Stimulated activated CD4-positive, alpha-beta T cell treated with anti-CD3 and anti-CD28 coated beads, Interleukin-15, amount 100 ng/mL, for 48 hours (primary cell): Measurements from ENCODE around the gene HMG20A.
"Not testable (repeated sequence)": the region's sequence is repeated elsewhere in the genome, so short reads cannot be mapped to it uniquely, and the experiment has no call there.

ENCODE experiments used
- DNase-seq, 2 donors: peaks; one replicate each; pipeline ENCODE4 v3.0.0-alpha.2; 2020; ENCODE audit warnings: low read depth in 2 of 2

HMG20A gene

GRCh38 chr15:77406846-77407245 lies 13.8 kb upstream of the HMG20A start:
- no peak for DNase-seq

DNA sequence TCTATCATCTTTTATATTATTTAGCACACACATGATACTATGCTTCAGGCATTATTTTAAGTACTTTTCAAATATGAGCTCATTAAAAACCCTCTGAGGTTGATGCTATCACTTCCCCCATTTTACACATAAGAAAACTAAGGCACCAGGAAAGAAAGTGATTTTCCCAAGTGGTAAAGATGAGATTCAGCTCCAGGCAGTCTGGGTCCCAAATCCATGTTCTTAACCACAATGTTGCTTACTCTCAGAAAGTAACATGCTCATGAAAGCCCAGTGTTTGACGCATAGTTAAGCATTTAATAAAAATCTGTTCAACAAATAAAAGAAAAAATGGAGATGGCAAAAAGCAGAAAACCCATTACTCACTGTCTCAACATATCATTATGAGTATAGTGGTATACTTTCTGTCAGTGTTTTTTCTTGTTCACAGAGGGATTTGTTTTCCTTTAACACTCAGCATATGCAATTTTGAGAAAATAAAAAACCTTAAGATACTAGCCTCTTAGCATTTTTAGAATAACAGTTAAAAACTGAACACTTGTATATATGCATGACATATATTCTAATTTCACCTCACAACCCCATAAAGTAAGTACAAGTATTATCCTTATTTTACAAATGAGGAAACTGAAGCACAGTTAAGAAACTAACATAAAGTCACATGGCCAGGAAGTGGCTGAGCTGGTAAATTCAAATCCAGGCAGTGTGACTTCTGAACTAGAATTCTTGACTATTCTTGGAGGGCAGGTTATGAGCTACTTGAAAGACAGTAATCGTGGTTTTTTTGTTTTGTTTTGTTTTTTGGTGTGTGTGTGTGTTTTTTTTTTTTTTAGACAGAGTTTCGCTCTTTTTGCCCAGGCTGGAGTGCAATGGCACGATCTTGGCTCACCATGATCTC lies 11.2 kb upstream of the HMG20A start:
- no peak for DNase-seq

DNA sequence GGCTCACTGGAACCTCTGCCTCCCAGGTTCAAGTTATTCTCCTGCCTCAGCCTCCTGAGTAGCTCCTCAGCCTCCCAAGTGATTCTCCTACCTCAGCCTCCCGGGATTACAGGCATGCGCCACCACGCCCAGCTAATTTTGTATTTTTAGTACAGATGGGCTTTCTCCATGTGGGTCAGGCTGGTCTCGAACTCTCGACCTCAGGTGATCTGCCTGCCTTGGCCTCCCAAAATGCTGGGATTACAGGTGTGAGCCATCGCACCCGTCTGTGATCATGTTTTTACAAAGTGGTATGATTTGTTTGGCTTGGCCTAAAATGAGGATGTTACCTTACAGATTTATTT lies 10.6 kb upstream of the HMG20A start:
- DNase-seq, result not testable (repeated sequence)

GRCh38 chr15:77410701-77411618 lies 9.7 kb upstream of the HMG20A start:
- DNase-seq, result no peak

DNA sequence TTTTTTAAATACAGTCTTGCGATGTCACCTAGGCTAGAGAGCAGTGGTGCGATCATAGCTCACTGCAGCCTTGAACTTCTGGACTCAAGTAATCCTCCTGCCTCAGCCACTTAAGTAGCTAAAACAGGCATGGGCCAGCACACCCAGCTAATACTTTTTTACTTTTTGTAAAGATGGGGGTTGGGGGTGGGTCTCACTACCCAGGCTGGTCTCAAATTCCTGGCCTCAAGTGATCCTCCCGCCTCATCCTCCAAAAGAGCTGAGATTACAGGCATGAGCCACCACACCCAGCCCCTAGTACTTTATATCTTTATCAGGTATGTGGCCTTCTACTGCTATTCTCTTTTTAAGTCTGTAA lies 9.1 kb upstream of the HMG20A start:
- no peak for DNase-seq

- no peak for DNase-seq
These were observed 7.6 kb upstream of the HMG20A start for GRCh38 chr15:77412972-77413698.

- DNase-seq, result no peak
These were observed 6.9 kb upstream of the HMG20A start for GRCh38 chr15:77413699-77414349.

- DNase-seq, result no peak
These were observed 5.8 kb upstream of the HMG20A start for GRCh38 chr15:77414789-77415442.

- no peak for DNase-seq
These were observed 5.1 kb upstream of the HMG20A start for GRCh38 chr15:77415450-77416147.

- DNase-seq, result no peak
These were observed 4.6 kb upstream of the HMG20A start for GRCh38 chr15:77416148-77416455.

- DNase-seq, result no peak
These were observed 3.7 kb upstream of the HMG20A start for GRCh38 chr15:77416954-77417353.

GRCh38 chr15:77417602-77418001 lies 3.1 kb upstream of the HMG20A start:
- no peak for DNase-seq

GRCh38 chr15:77418391-77418965 lies 2.2 kb upstream of the HMG20A start:
- DNase-seq, result no peak

DNA sequence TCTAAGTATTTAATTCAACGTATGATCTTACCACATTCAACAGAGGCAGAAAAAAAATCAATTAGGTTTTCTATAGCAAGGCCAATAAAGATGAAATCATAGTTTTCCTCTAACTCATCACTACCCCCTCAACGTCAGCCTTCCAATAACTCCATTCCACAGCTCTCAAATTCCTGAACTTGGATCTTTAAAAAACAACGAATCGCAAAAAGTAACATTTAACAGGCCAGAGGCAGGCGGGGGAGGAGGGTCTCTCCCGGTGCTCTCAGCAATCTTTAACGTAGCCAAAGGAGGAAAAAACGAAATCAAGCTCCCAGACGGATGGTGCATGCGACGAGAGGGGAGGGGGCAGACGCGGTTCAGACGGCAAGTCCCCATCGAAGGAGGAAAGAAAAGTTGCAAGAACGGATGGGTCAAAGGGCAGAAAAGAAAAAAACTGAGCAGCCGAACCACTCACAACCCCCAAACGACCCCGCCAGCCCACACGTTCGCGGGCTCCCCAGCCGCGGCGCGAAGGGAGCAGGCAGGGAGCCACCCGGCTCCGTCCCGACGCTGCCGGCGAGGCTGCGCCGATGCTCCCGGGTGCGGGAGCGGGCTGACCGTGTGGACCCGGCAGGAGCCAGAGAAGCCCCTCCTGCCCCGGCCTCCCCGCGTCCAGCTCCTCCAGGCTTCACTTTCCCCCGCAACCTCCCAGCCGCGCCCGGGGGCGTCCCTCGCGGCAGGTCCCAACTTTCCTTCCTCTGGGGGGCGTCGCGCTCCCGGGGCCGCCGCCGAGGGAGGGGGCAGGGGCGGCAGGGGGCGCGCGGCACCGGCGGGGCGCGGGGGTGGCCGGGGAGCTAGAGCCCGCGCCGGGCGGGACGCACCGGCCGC lies 1.5 kb upstream of the HMG20A start:
- DNase-seq, result peak; percentile 12 to 21

DNA sequence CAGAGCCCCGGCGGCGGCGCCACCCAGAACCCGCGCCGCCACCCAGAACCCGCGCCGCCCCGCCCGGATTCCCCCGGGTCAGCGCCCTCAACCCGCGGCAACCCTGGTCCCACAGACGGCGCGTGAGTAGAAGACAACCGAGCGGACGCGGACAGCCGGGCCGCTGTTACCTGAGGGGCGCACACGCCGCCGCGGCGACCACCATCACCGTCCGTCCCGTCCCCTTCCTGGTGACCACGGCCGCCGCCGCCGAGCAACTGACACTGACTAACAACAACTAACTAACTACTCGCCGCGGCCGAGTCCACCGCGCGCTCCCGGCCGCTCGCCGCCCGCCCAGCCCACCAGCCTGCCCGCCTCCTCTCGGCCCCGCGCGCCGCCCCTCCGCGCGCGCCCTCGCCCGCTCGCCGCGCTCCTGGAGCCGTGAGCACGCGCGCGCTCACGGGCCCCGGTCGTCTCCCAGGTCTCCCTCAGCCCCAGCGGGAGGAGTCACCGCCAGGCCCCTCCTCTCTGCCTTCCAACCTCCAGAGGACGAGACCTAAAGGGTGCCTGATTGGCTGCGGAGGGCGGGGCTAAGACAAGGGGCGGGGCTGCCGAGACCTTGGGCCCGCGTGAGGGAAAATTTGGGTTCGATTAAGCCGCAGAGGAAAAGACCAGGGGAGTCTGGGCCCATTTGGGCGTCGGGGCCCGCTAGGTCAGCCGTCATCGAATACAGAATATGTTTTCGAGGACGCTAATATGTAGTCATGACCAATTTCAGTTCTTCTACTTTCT lies 665 bp upstream of the HMG20A start, which contains the start of gene PEAK1:
Gene PEAK1, minus strand, starts transcription at position 269 of the 774 bp plus-strand sequence. CDS start 238,178 bp downstream, outside the sequence.
- peak; percentile 98 to 99 for DNase-seq

- DNase-seq, result no peak
These were observed 647 bp downstream of the HMG20A start for GRCh38 chr15:77421370-77421700.

- no peak for DNase-seq
These were observed 4.4 kb downstream of the HMG20A start for GRCh38 chr15:77425104-77425503.

DNA sequence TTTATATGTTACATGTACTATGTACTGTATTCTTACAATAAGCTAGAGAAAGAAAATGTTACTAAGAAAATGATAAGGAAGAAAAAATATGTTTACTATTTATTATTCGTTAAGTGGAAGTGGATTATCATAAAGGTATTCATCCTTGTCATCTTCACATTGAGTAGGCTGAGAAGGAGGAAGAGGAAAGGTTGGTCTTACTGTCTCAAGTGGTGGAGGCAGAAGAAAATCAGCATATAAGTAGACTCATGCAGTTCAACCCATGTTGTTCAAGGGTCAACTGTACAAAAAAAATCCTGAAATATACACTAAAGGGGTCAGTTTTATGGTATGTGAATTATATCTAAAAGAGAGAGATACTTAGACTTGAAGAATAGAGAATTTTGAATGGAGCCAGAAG lies 5.7 kb downstream of the HMG20A start:
- no peak for DNase-seq

DNA sequence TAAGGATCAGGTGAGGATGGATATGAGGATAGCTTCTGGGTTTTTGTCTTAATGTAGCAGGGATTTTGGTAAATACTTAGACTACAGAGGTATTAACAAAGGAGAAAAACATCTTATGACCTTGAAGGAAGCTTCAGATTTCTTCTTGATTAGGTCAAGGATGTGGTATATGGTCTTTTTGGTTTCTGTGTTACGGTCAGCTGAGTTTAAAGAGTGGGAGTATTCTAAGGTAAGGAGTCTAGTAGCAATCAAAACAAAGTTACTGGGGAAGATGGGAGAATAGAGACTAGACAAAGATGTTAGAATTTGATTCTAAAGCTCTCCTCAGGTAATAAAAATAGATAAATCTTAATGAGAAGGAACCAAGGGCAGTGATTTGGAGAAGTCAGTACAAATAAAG lies 6.2 kb downstream of the HMG20A start:
- no peak for DNase-seq
